ENCODE measurements around the gene ADAM10. TPM values are rescaled to one million over a fixed set of nuclear protein-coding genes. Genes with fewer than 3 reads are reported as not detected.
"Not testable (repeated sequence)": the region's sequence is repeated elsewhere in the genome, so short reads cannot be mapped to it uniquely, and the experiment has no call there.

ADAM10 gene
- total RNA-seq, 4 donors from 2014 or later = 42.9 to 83.3 (median 62.7) TPM

DNA sequence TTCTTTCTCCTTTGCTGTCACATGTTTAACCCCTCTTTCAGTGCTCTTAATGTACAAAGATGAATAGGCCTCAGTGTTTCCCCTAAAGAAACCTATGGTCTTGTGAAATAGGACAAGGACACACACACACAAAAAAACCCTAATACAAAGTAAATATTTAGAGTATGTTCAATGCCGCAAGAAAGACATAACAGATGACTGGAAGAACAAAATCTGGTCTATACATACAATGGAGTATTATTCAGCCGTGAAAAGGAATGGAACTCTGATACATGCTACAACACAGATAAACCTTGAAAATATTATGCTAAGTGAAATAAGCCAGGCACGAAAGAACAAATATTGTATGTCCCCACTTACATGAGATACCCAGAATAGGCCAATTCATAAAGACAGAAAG lies 123.1 kb downstream of the ADAM10 start:
- DNase-seq = no peak

GRCh38 chr15:58622877-58623276 lies 126.6 kb downstream of the ADAM10 start:
- H3K4me1 ChIP-seq = peaks cover 0 to 10% (median 0%) of the 10 kb centered on the region in 4 donors
- TF ChIP-seq POLR2A (IDR thresholded peaks at IDR 0.05) = no peak
- no peak for TF ChIP-seq CTCF (IDR thresholded peaks at IDR 0.05)
- no peak overlapping the region for H3K4me3 ChIP-seq
- peaks cover 0 to 6% (median 0%) of the 10 kb centered on the region in 3 donors for H3K36me3 ChIP-seq
- H3K27ac ChIP-seq = no peak overlapping the region
- H3K27me3 ChIP-seq = no peaks in the 10 kb centered on the region
- no peaks in the 10 kb centered on the region for H3K9me3 ChIP-seq
- DNase-seq = no peak

More for the DNA sequence above, 123.1 kb downstream of the ADAM10 start:
- H3K36me3 ChIP-seq = peaks cover 0 to 2% (median 0%) of the 10 kb centered on the region in 3 donors
- peaks cover 0 to 14% (median 0%) of the 10 kb centered on the region in 4 donors for H3K4me1 ChIP-seq
- H3K4me3 ChIP-seq = no peak overlapping the region
- no peaks in the 10 kb centered on the region for H3K27me3 ChIP-seq
- no peaks in the 10 kb centered on the region for H3K9me3 ChIP-seq
- peak overlapping the region in 2 of 4 donors; percentile 9 to 13 for H3K27ac ChIP-seq
- TF ChIP-seq CTCF (IDR thresholded peaks at IDR 0.05) (no peak), POLR2A (IDR thresholded peaks at IDR 0.05) (no peak)

DNA sequence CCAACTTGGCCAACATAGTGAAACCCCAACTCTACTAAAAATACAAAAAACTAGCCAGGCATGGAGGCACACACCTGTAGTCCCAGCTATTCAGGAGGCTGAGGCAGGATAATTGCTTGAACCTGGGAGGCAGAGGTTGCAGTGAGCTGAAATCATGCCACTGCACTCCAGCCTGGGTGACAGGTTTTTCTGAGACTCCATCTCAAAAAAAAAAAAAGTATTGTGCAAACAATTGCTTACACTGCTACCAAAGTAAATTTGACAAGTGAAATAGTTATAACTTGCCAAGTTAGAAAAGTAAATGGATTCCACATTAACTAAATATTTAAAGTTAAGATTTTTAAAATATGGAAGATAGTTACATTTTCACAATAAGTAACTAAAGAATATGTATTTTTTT lies 129.2 kb downstream of the ADAM10 start:
- H3K27ac ChIP-seq, H3K9me3 ChIP-seq, H3K27me3 ChIP-seq, DNase-seq, H3K4me3 ChIP-seq, H3K4me1 ChIP-seq: not testable (repeated sequence)
- peaks cover 0 to 11% (median 0%) of the 10 kb centered on the region in 3 donors for H3K36me3 ChIP-seq

- Histone ChIP-seq H3K4me1 (peaks cover 0 to 3% (median 0%) of the 10 kb centered on the region in 4 donors), H3K9me3 (no peaks in the 10 kb centered on the region), H3K4me3 (no peak overlapping the region), H3K27me3 (no peaks in the 10 kb centered on the region), H3K27ac (no peak overlapping the region), H3K36me3 (peaks cover 0 to 25% (median 0%) of the 10 kb centered on the region in 3 donors)
- DNase-seq = no peak
- TF ChIP-seq POLR2A (IDR thresholded peaks at IDR 0.05) = no peak
- no peak for TF ChIP-seq CTCF (IDR thresholded peaks at IDR 0.05)
Observed at GRCh38 chr15:58616171-58616570, 133.3 kb downstream of the ADAM10 start.

- Histone ChIP-seq H3K36me3 (peaks cover 0 to 27% (median 0%) of the 10 kb centered on the region in 3 donors), H3K27ac (peak overlapping the region in 3 of 4 donors; percentile 6 to 86 (median 62)), H3K4me1 (peaks cover 0 to 3% (median 0%) of the 10 kb centered on the region in 4 donors), H3K4me3 (no peak overlapping the region), H3K27me3 (no peaks in the 10 kb centered on the region), H3K9me3 (no peaks in the 10 kb centered on the region)
- TF ChIP-seq POLR2A (IDR thresholded peaks at IDR 0.05) (no peak), CTCF (IDR thresholded peaks at IDR 0.05) (no peak)
- peak in 1 of 3 donors; percentile 56 for DNase-seq
Observed at GRCh38 chr15:58611731-58612676, 137.5 kb downstream of the ADAM10 start.

DNA sequence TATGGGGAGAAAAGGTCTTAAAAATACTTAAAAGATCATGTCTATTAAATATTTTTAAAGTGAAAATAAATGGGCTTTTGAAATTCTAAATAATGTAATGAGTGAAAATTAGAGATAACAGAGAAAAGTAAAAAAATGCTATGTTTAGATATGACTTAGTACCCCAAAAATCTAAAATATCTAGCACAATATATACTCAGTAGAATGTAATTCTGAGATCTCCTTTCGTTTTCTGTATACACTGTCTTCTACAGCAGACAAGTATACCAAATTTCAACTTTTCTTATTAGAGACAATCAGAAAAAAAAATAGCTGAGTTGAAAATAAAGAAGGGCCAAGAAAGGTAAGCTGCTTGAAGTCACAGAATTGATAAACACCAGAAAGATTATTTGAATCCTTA lies 140.8 kb downstream of the ADAM10 start:
- H3K36me3 ChIP-seq = peaks cover 0 to 8% (median 0%) of the 10 kb centered on the region in 3 donors
- TF ChIP-seq CTCF (IDR thresholded peaks at IDR 0.05) = no peak
- no peak for TF ChIP-seq POLR2A (IDR thresholded peaks at IDR 0.05)
- H3K4me1 ChIP-seq = peaks cover 0 to 6% (median 0%) of the 10 kb centered on the region in 4 donors
- no peak for DNase-seq
- H3K4me3 ChIP-seq = no peak overlapping the region
- H3K27me3 ChIP-seq = no peaks in the 10 kb centered on the region
- H3K27ac ChIP-seq = no peak overlapping the region
- H3K9me3 ChIP-seq = no peaks in the 10 kb centered on the region

Measured in Peyer's patch (tissue), 4 donors.